Astrocyte (in vitro differentiated cells and primary cell): Measurements from ENCODE around the gene PRODH. TPM values are rescaled to one million over a fixed set of nuclear protein-coding genes. Genes with fewer than 3 reads are reported as not detected.
"Not testable (repeated sequence)": the region's sequence is repeated elsewhere in the genome, so short reads cannot be mapped to it uniquely, and the experiment has no call there.

Source experiments
- DNase-seq: peaks from one replicate; pipeline ENCODE4 v3.0.0-alpha.2; 2010; ENCODE audit warnings: low read depth
- FAIRE-seq: peaks from 2 replicates; lab custom pipeline; 2011; peaks lifted over from hg19 to GRCh38; lab: Jason Lieb, UNC
- H2AFZ ChIP-seq: 2 replicates; pipeline ENCODE4 v1.6.0; 2012; ENCODE audit warnings: low read depth, low read length, inconsistent platforms
- H3K27ac ChIP-seq: 2 replicates; pipeline ENCODE4 v1.5.1; 2011; ENCODE audit warnings: low read depth, low read length, inconsistent platforms
- H3K27me3 ChIP-seq: 2 replicates; pipeline ENCODE4 v1.6.0; 2011; ENCODE audit warnings: low read length, inconsistent platforms; ENCODE audit not compliant: insufficient read depth
- H3K36me3 ChIP-seq: 2 replicates; pipeline ENCODE4 v1.5.1; 2011; ENCODE audit warnings: low read length, inconsistent platforms; ENCODE audit not compliant: insufficient read depth
- H3K4me1 ChIP-seq: 2 replicates; pipeline ENCODE4 v1.5.1; 2011; ENCODE audit warnings: low read length, inconsistent platforms; ENCODE audit not compliant: insufficient read depth
- H3K4me2 ChIP-seq: 2 replicates; pipeline ENCODE4 v1.6.0; 2012; ENCODE audit warnings: low read length, inconsistent platforms
- H3K4me3 ChIP-seq: 2 replicates; pipeline ENCODE4 v1.5.1; 2011; ENCODE audit warnings: low read depth, mild to moderate bottlenecking, low read length, inconsistent platforms; ENCODE audit not compliant: insufficient read depth
- H3K79me2 ChIP-seq: 2 replicates; pipeline ENCODE4 v1.6.0; 2012; ENCODE audit warnings: mild to moderate bottlenecking, low read length, inconsistent platforms; ENCODE audit not compliant: insufficient read depth
- H3K9ac ChIP-seq: 2 replicates; pipeline ENCODE4 v1.6.0; 2012; ENCODE audit warnings: mild to moderate bottlenecking, low read length, inconsistent platforms
- H3K9me3 ChIP-seq: 2 replicates; pipeline ENCODE4 v1.5.1; 2012; ENCODE audit warnings: low read depth, mild to moderate bottlenecking, low read length, inconsistent platforms; ENCODE audit not compliant: insufficient read depth
- H4K20me1 ChIP-seq: 2 replicates; pipeline ENCODE4 v1.6.0; 2012; ENCODE audit warnings: low read length, inconsistent platforms; ENCODE audit not compliant: insufficient read depth
- H3K27ac Mint-ChIP-seq: one replicate; pipeline ENCODE4 v1.8.0; 2021; ENCODE audit warnings: mild to moderate bottlenecking, mixed read lengths; ENCODE audit not compliant: unreplicated experiment
- H3K27me3 Mint-ChIP-seq: one replicate; pipeline ENCODE4 v1.8.0; 2021; ENCODE audit warnings: low read depth, mixed read lengths; ENCODE audit not compliant: unreplicated experiment
- H3K36me3 Mint-ChIP-seq: one replicate; pipeline ENCODE4 v1.8.0; 2021; ENCODE audit warnings: low read depth, mixed read lengths; ENCODE audit not compliant: unreplicated experiment
- H3K4me1 Mint-ChIP-seq: one replicate; pipeline ENCODE4 v1.8.0; 2021; ENCODE audit warnings: low read depth, mixed read lengths; ENCODE audit not compliant: unreplicated experiment
- H3K4me3 Mint-ChIP-seq: one replicate; pipeline ENCODE4 v1.8.0; 2021; ENCODE audit warnings: mild to moderate bottlenecking, moderate library complexity, mixed read lengths; ENCODE audit not compliant: unreplicated experiment
- H3K9me3 Mint-ChIP-seq: one replicate; pipeline ENCODE4 v1.8.0; 2021; ENCODE audit warnings: mild to moderate bottlenecking, mixed read lengths; ENCODE audit not compliant: unreplicated experiment
- CTCF ChIP-seq: IDR thresholded peaks from 2 replicates; pipeline ENCODE4 v1.5.1; 2011; ENCODE audit warnings: low read depth, mild to moderate bottlenecking, inconsistent platforms, low read length, moderate library complexity; ENCODE audit not compliant: insufficient read depth
- EZH2 ChIP-seq: IDR thresholded peaks from 2 replicates; pipeline ENCODE4 v1.6.1; 2012; ENCODE audit warnings: mild to moderate bottlenecking, low read length, inconsistent platforms; ENCODE audit not compliant: insufficient read depth
- total RNA-seq: library from RNA; stranded (reverse); gene quantifications from 2 replicates; pipeline ENCODE4 v1.2.1, GENCODE V29; 2021

The PRODH gene
- total RNA-seq, 1 donor from 2014 or later: 1.2 TPM

- not testable (repeated sequence) for H4K20me1 ChIP-seq, H3K9me3 ChIP-seq, H3K36me3 ChIP-seq, H2AFZ ChIP-seq, H3K27me3 ChIP-seq, FAIRE-seq, H3K4me1 Mint-ChIP-seq, H3K9me3 Mint-ChIP-seq, H3K36me3 Mint-ChIP-seq, H3K4me3 ChIP-seq, H3K27me3 Mint-ChIP-seq, DNase-seq, H3K27ac ChIP-seq, H3K4me3 Mint-ChIP-seq, H3K4me1 ChIP-seq, H3K9ac ChIP-seq, H3K27ac Mint-ChIP-seq, H3K79me2 ChIP-seq, H3K4me2 ChIP-seq
Observed at GRCh38 chr22:18914558-18914957, 21.5 kb downstream of the PRODH start.

GRCh38 chr22:18912264-18912946 lies 23.7 kb downstream of the PRODH start:
- H3K4me1 Mint-ChIP-seq, H3K9me3 ChIP-seq, H3K36me3 Mint-ChIP-seq, H2AFZ ChIP-seq, H3K9me3 Mint-ChIP-seq, H4K20me1 ChIP-seq, H3K4me2 ChIP-seq, H3K4me3 ChIP-seq, DNase-seq, FAIRE-seq, H3K4me1 ChIP-seq, H3K79me2 ChIP-seq, H3K27me3 ChIP-seq, H3K27me3 Mint-ChIP-seq, H3K4me3 Mint-ChIP-seq, H3K36me3 ChIP-seq, H3K9ac ChIP-seq, H3K27ac Mint-ChIP-seq, H3K27ac ChIP-seq: not testable (repeated sequence)

DNA sequence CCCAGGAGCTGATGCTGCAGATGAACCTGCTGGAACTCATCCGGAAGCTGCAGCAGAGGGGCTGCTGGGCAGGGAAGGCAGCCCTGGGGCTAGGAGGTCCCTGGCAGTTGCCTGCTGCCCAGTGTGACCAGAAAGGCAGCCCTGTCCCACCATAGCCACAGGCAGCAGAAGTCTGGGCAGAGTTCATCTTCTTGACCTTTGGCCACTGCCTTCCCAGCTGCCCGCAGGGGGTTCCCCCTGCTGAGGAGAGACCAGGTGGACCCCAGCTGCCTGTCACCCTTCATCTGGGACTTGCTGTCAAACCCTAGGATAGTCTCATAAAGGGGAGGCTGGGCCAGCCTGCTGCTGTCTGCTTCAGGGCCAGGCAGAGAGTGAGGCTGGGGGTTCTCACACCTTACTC lies 24.6 kb downstream of the PRODH start:
- not testable (repeated sequence) for H2AFZ ChIP-seq, H3K36me3 ChIP-seq, H3K4me1 ChIP-seq, DNase-seq, H4K20me1 ChIP-seq, FAIRE-seq, H3K4me1 Mint-ChIP-seq, H3K4me3 ChIP-seq, H3K27me3 Mint-ChIP-seq, H3K36me3 Mint-ChIP-seq, H3K27ac Mint-ChIP-seq, H3K9ac ChIP-seq, H3K27ac ChIP-seq, H3K4me3 Mint-ChIP-seq, H3K9me3 ChIP-seq, H3K4me2 ChIP-seq, H3K9me3 Mint-ChIP-seq, H3K27me3 ChIP-seq, H3K79me2 ChIP-seq

DNA sequence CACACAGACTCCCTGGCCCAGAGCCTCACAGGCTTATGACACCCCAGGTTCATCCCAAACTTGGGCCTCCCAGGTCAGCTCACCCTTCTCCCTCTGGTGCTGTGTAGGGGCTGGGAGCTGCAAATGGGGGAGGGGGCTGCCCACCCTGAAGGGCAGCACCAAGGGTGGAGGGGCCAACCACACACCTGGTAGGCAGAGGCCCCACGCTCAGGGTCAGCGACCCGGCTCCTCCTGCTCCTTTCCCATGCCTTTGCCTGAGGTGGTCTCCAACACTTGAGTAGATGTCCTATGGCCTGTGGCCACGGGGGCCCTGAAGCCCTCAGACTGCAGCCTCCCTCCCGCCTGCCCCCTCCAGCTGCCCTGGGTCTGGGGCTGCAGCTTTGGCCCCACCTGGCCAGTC lies 26.5 kb downstream of the PRODH start:
- H4K20me1 ChIP-seq: no peaks in the 10 kb centered on the region
- Mint-ChIP-seq H3K9me3 (no peaks in the 10 kb centered on the region), H3K27me3 (no peaks in the 10 kb centered on the region), H3K4me1 (no peaks in the 10 kb centered on the region), H3K27ac (no peak overlapping the region), H3K36me3 (no peaks in the 10 kb centered on the region), H3K4me3 (no peak overlapping the region)
- no peak overlapping the region for H3K4me2 ChIP-seq
- no peak overlapping the region for H3K4me3 ChIP-seq
- no peaks in the 10 kb centered on the region for H3K79me2 ChIP-seq
- DNase-seq: no peak
- TF ChIP-seq CTCF (no peak), EZH2 (no peak)
- no peak overlapping the region for H3K9ac ChIP-seq
- no peaks in the 10 kb centered on the region for H3K27me3 ChIP-seq
- H3K9me3 ChIP-seq: no peaks in the 10 kb centered on the region
- no peaks in the 10 kb centered on the region for H3K4me1 ChIP-seq
- no peak overlapping the region for H3K27ac ChIP-seq
- no peak for FAIRE-seq
- H2AFZ ChIP-seq: no peak overlapping the region
- H3K36me3 ChIP-seq: no peaks in the 10 kb centered on the region
